A375 (cell line): Measurements from ENCODE around the gene PLSCR4. TPM values are rescaled to one million over a fixed set of nuclear protein-coding genes. Genes with fewer than 3 reads are reported as not detected.

Source experiments
- total RNA-seq: library from RNA; depleted of rRNA; stranded (reverse); fragments of >200 nt; shearing (Covaris generic); gene quantifications from 2 replicates; pipeline ENCODE4 v1.2.3, GENCODE V29; 2014; rRNA removed

Gene PLSCR4
- total RNA-seq: 0.75 and 1.0 TPM in 2 replicates

GRCh38 chr3:146250449-146251382, at the start of gene PLSCR4:
Gene PLSCR4, minus strand, starts transcription at chr3:146251105. Its CDS starts 29,034 bp downstream, at chr3:146222071.

GRCh38 chr3:146160964-146161662, 89.8 kb downstream of the PLSCR4 start, which contains the start of gene PLOD2:
Gene PLOD2, minus strand, starts transcription at chr3:146161184. Its CDS starts 195 bp downstream, at chr3:146160989.

Other genes with a start within 250 kb of the PLSCR4 start
- gene PLOD2, start 89.9 kb downstream of the PLSCR4 start, total RNA-seq: 31.4 and 38.4 TPM in 2 replicates
- not detected in 2 replicates for gene PLSCR2, start 218.5 kb upstream of the PLSCR4 start, total RNA-seq